MCF 10A (cell line): Measurements from ENCODE around the gene CLIC2. TPM values are rescaled to one million over a fixed set of nuclear protein-coding genes. Genes with fewer than 3 reads are reported as not detected.
"Not testable (repeated sequence)": the region's sequence is repeated elsewhere in the genome, so short reads cannot be mapped to it uniquely, and the experiment has no call there.

Experiments
- BruUV-seq: library from RNA; stranded (reverse); fragments of 400-500 nt; replicated peaks from 2 replicates; lab custom pipeline; 2021; lab: Mats Ljungman, UMichigan
- CTCF ChIA-PET: fragments of 300-600 bp; sonication (Branson Sonifier 250); formaldehyde crosslinking; extraction: SDS; loops from one replicate; lab custom pipeline; 2021; ENCODE audit warnings: antibody characterized with exemption, inconsistent platforms; lab: Yijun Ruan, JAX
- POLR2A ChIA-PET: fragments of 300-600, 350-650 bp; sonication (Branson Sonifier 250); formaldehyde crosslinking; extraction: SDS; loops from one replicate; lab custom pipeline; 2020; ENCODE audit warnings: antibody characterized with exemption, inconsistent platforms; lab: Yijun Ruan, JAX
- DNase-seq: peaks from one replicate; pipeline ENCODE4 v3.0.0-alpha.2; 2018; ENCODE audit not compliant: unreplicated experiment
- H3K27ac Mint-ChIP-seq: one replicate; pipeline ENCODE4 v1.8.0; 2022; ENCODE audit warnings: mild to moderate bottlenecking, low read depth, mixed read lengths; ENCODE audit not compliant: unreplicated experiment
- H3K27me3 Mint-ChIP-seq: one replicate; pipeline ENCODE4 v1.8.0; 2022; ENCODE audit warnings: mixed read lengths; ENCODE audit not compliant: insufficient read depth, unreplicated experiment
- H3K36me3 Mint-ChIP-seq: one replicate; pipeline ENCODE4 v1.8.0; 2022; ENCODE audit warnings: mild to moderate bottlenecking, moderate library complexity, mixed read lengths; ENCODE audit not compliant: insufficient read depth, unreplicated experiment
- H3K4me1 Mint-ChIP-seq: one replicate; pipeline ENCODE4 v1.8.0; 2022; ENCODE audit warnings: mixed read lengths; ENCODE audit not compliant: insufficient read depth, unreplicated experiment
- H3K4me3 Mint-ChIP-seq: one replicate; pipeline ENCODE4 v1.8.0; 2022; ENCODE audit warnings: mild to moderate bottlenecking, moderate library complexity, mixed read lengths; ENCODE audit not compliant: unreplicated experiment
- H3K9me3 Mint-ChIP-seq: one replicate; pipeline ENCODE4 v1.8.0; 2022; ENCODE audit warnings: mixed read lengths; ENCODE audit not compliant: unreplicated experiment
- CTCF ChIP-seq: fragments of 200-600 bp; IDR thresholded peaks from one replicate; pipeline ENCODE4 v1.8.0; 2022; ENCODE audit warnings: antibody characterized with exemption, mild to moderate bottlenecking; ENCODE audit not compliant: unreplicated experiment
- intact Hi-C: fragments of 100-400 bp; cut with micrococcal nuclease; formaldehyde crosslinking; loops from 2 replicates; pipeline ENCODE4 v1.14.1; 2022
- total RNA-seq: library from RNA; stranded (reverse); gene quantifications from 2 replicates; pipeline ENCODE4 v1.2.3, GENCODE V29; 2022

Gene CLIC2
- total RNA-seq, 1 experiment from 2014 or later: 6.0 TPM

GRCh38 chrX:155279873-155280272, 54.5 kb downstream of the CLIC2 start:
- peaks cover 24% of the 10 kb centered on the region for H3K9me3 Mint-ChIP-seq
- H3K36me3 Mint-ChIP-seq: no peaks in the 10 kb centered on the region
- no peak for TF ChIP-seq CTCF
- no peak overlapping the region for H3K27ac Mint-ChIP-seq
- no peaks in the 10 kb centered on the region for H3K4me1 Mint-ChIP-seq
- intact Hi-C loops: no loop called here
- BruUV-seq: no TSS peak
- CTCF ChIA-PET: interaction anchor here (1.2 kb wide), 1 partner anchor 186 kb away, joined by 3 read pairs; no protein-coding TSS in a partner anchor
- DNase-seq: no peak
- no peak overlapping the region for H3K4me3 Mint-ChIP-seq
- POLR2A ChIA-PET: no interaction called here
- no peaks in the 10 kb centered on the region for H3K27me3 Mint-ChIP-seq

GRCh38 chrX:155270969-155271368, 63.4 kb downstream of the CLIC2 start:
- Mint-ChIP-seq H3K27ac (no peak overlapping the region), H3K4me1 (no peaks in the 10 kb centered on the region), H3K4me3 (no peak overlapping the region), H3K27me3 (no peaks in the 10 kb centered on the region), H3K36me3 (no peaks in the 10 kb centered on the region), H3K9me3 (peaks cover 8% of the 10 kb centered on the region)
- DNase-seq: no peak
- CTCF ChIA-PET: no interaction called here
- POLR2A ChIA-PET: interaction anchor here (0.6 kb wide), 1 partner anchor 468 kb away, joined by 5 read pairs; no protein-coding TSS in a partner anchor
- intact Hi-C loops: no loop called here
- no TSS peak for BruUV-seq
- TF ChIP-seq CTCF: no peak

- H3K36me3 Mint-ChIP-seq, intact Hi-C loops, H3K9me3 Mint-ChIP-seq, H3K27me3 Mint-ChIP-seq, H3K4me3 Mint-ChIP-seq, BruUV-seq, POLR2A ChIA-PET, H3K27ac Mint-ChIP-seq, DNase-seq, H3K4me1 Mint-ChIP-seq: not testable (repeated sequence)
- CTCF ChIA-PET: interaction anchor here (0.7 to 1.1 kb wide), 2 partner anchors 11 to 119 kb away, joined by 3 read pairs; no protein-coding TSS in a partner anchor
These were observed 66.4 kb downstream of the CLIC2 start for GRCh38 chrX:155267995-155268394.

GRCh38 chrX:155266439-155266838, 68.0 kb downstream of the CLIC2 start:
- H3K36me3 Mint-ChIP-seq: peaks cover 7% of the 10 kb centered on the region
- H3K27me3 Mint-ChIP-seq: no peaks in the 10 kb centered on the region
- no TSS peak for BruUV-seq
- intact Hi-C loops: no loop called here
- peaks cover 5% of the 10 kb centered on the region for H3K9me3 Mint-ChIP-seq
- CTCF ChIA-PET: no interaction called here
- no peak for TF ChIP-seq CTCF
- no peak for DNase-seq
- POLR2A ChIA-PET: no interaction called here
- no peak overlapping the region for H3K4me3 Mint-ChIP-seq
- no peak overlapping the region for H3K27ac Mint-ChIP-seq
- H3K4me1 Mint-ChIP-seq: no peaks in the 10 kb centered on the region
